SK-N-SH treated with all-trans-retinoic acid at 6 μM for 48 hours (cell line): ENCODE measurements around the gene NETO1.

Experiments
- ATAC-seq: fragments of 200-7000 bp; cut with Tn5 transposase; 3 replicates; pipeline ENCODE4 v1.9.1; 2020; ENCODE audit warnings: mild to moderate bottlenecking, moderate library complexity
- ARNTL ChIP-seq: fragments of 450-650 bp; formaldehyde crosslinking; IDR thresholded peaks from 2 replicates; pipeline ENCODE4 v1.5.0; 2020; ENCODE audit warnings: low read depth, mild to moderate bottlenecking, moderate library complexity, borderline replicate concordance
- BACH2 ChIP-seq: fragments of 250-450 bp; sonication (Bioruptor Pico); IDR thresholded peaks from 2 replicates; pipeline ENCODE4 v1.9.0; 2021; ENCODE audit warnings: mild to moderate bottlenecking, borderline replicate concordance
- CREB5 ChIP-seq: fragments of 250-450 bp; sonication (Bioruptor Pico); IDR thresholded peaks from 2 replicates; pipeline ENCODE4 v1.5.1; 2020; ENCODE audit warnings: low read depth, mild to moderate bottlenecking, moderate library complexity
- CSRNP3 ChIP-seq: fragments of 250-450 bp; sonication (Bioruptor Pico); IDR thresholded peaks from 2 replicates; pipeline ENCODE4 v1.5.1; 2021; ENCODE audit warnings: mild to moderate bottlenecking, moderate library complexity
- ESRRG ChIP-seq: fragments of 250-450 bp; sonication (Bioruptor Pico); IDR thresholded peaks from 2 replicates; pipeline ENCODE4 v1.6.1; 2021; ENCODE audit warnings: mild to moderate bottlenecking
- ISL1 ChIP-seq: fragments of 250-450 bp; sonication (Bioruptor Pico); IDR thresholded peaks from 2 replicates; pipeline ENCODE4 v2.1.2; 2022; ENCODE audit warnings: mild to moderate bottlenecking, moderate library complexity
- OSR1 ChIP-seq: fragments of 250-450 bp; sonication (Bioruptor Pico); IDR thresholded peaks from 2 replicates; pipeline ENCODE4 v1.8.0; 2022; ENCODE audit warnings: moderate library complexity, mild to moderate bottlenecking, inconsistent platforms
- PATZ1 ChIP-seq: fragments of 250-450 bp; sonication (Bioruptor Pico); IDR thresholded peaks from 2 replicates; pipeline ENCODE4 v1.8.0; 2020; ENCODE audit warnings: mild to moderate bottlenecking, moderate library complexity, borderline replicate concordance
- POU6F1 ChIP-seq: fragments of 250-450 bp; sonication (Bioruptor Pico); IDR thresholded peaks from 2 replicates; pipeline ENCODE4 v1.8.0; 2021; ENCODE audit warnings: low read depth, mild to moderate bottlenecking, moderate library complexity, borderline replicate concordance
- PPARA ChIP-seq: fragments of 250-450 bp; sonication (Bioruptor Pico); IDR thresholded peaks from 2 replicates; pipeline ENCODE4 v1.5.0; 2020; ENCODE audit warnings: mild to moderate bottlenecking, borderline replicate concordance
- TCF4 ChIP-seq: fragments of 250-450 bp; sonication (Bioruptor Pico); IDR thresholded peaks from 2 replicates; pipeline ENCODE4 v1.8.0; 2021; ENCODE audit warnings: mild to moderate bottlenecking, moderate library complexity, borderline replicate concordance
- TOX ChIP-seq: fragments of 250-450 bp; sonication (Bioruptor Pico); IDR thresholded peaks from 2 replicates; pipeline ENCODE4 v1.8.0; 2021; ENCODE audit warnings: mild to moderate bottlenecking, moderate library complexity, borderline replicate concordance
- TSHZ2 ChIP-seq: fragments of 250-450 bp; sonication (Bioruptor Pico); IDR thresholded peaks from 2 replicates; pipeline ENCODE4 v1.5.0; 2020; ENCODE audit warnings: mild to moderate bottlenecking, moderate library complexity
- ZC3H10 ChIP-seq: fragments of 250-450 bp; sonication (Bioruptor Pico); IDR thresholded peaks from 2 replicates; pipeline ENCODE4 v1.5.1; 2021; ENCODE audit warnings: mild to moderate bottlenecking, moderate library complexity
- ZFP3 ChIP-seq: fragments of 250-450 bp; sonication (Bioruptor Pico); IDR thresholded peaks from 2 replicates; pipeline ENCODE4 v1.5.0; 2020; ENCODE audit warnings: mild to moderate bottlenecking, moderate library complexity
- ZNF565 ChIP-seq: fragments of 450-650 bp; formaldehyde crosslinking; conservative IDR thresholded peaks from 2 replicates; pipeline ENCODE4 v1.5.0; 2020; ENCODE audit warnings: low read depth, mild to moderate bottlenecking, moderate library complexity
- ZNF70 ChIP-seq: fragments of 450-650 bp; formaldehyde crosslinking; IDR thresholded peaks from 2 replicates; pipeline ENCODE4 v1.5.0; 2020; ENCODE audit warnings: mild to moderate bottlenecking, moderate library complexity
- ZNF8 ChIP-seq: fragments of 450-650 bp; formaldehyde crosslinking; IDR thresholded peaks from 2 replicates; pipeline ENCODE4 v1.5.0; 2020; ENCODE audit warnings: mild to moderate bottlenecking, moderate library complexity

The NETO1 gene

GRCh38 chr18:72846736-72847533, 20.9 kb downstream of the NETO1 start:
- TF ChIP-seq TOX (no peak), OSR1 (CRISPR knock-in tag) (no peak), TCF4 (CRISPR knock-in tag) (no peak), ZNF8 (CRISPR knock-in tag) (no peak), CREB5 (CRISPR knock-in tag) (no peak), ZNF565 (CRISPR knock-in tag) (no peak), ESRRG (CRISPR knock-in tag) (no peak), BACH2 (CRISPR knock-in tag) (no peak), ISL1 (CRISPR knock-in tag) (no peak), TSHZ2 (CRISPR knock-in tag) (no peak)
- ATAC-seq = no peak

GRCh38 chr18:72843743-72844142, 24.0 kb downstream of the NETO1 start:
- TF ChIP-seq BACH2 (CRISPR knock-in tag) (no peak), ARNTL (CRISPR knock-in tag) (no peak), ZNF565 (CRISPR knock-in tag) (no peak)
- ATAC-seq = no peak

- no peak for TF ChIP-seq TSHZ2 (CRISPR knock-in tag)
- no peak for ATAC-seq
Observed at GRCh38 chr18:72840109-72840508, 27.7 kb downstream of the NETO1 start.

- TF ChIP-seq ZC3H10 (CRISPR knock-in tag) (no peak), OSR1 (CRISPR knock-in tag) (no peak), ZNF565 (CRISPR knock-in tag) (no peak), PPARA (CRISPR knock-in tag) (no peak)
- no peak for ATAC-seq
Observed at GRCh38 chr18:72834731-72835130, 33.1 kb downstream of the NETO1 start.

- ATAC-seq = no peak
- TF ChIP-seq TSHZ2 (CRISPR knock-in tag) = no peak
- TF ChIP-seq PATZ1 (CRISPR knock-in tag) = no peak
- no peak for TF ChIP-seq ZFP3
- no peak for TF ChIP-seq CSRNP3 (CRISPR knock-in tag)
- TF ChIP-seq POU6F1 (CRISPR knock-in tag) = no peak
- TF ChIP-seq ESRRG (CRISPR knock-in tag) = no peak
- no peak for TF ChIP-seq ZNF70 (CRISPR knock-in tag)
Observed at GRCh38 chr18:72833471-72833870, 34.3 kb downstream of the NETO1 start.
